Activated naive CD4-positive, alpha-beta T cell treated with anti-CD3 and anti-CD28 coated beads, Interleukin-2, amount 10 ng/mL, durations not matched to agents 7 days and 5 days (primary cell): Measurements from ENCODE around the gene LSM14A.
"Not testable (repeated sequence)": the region's sequence is repeated elsewhere in the genome, so short reads cannot be mapped to it uniquely, and the experiment has no call there.

Experiments
- CTCF ChIA-PET: fragments of 350-600 bp; sonication (Branson Sonifier 250); formaldehyde crosslinking; loops from one replicate; lab custom pipeline; 2021; ENCODE audit warnings: antibody characterized with exemption; lab: Charles Lee
- DNase-seq: peaks from one replicate; pipeline ENCODE4 v3.0.0-alpha.2; 2020
- H3K27ac Mint-ChIP-seq: one replicate; pipeline ENCODE4 v1.8.0; 2021; ENCODE audit warnings: mild to moderate bottlenecking, moderate library complexity, mixed read lengths
- H3K27me3 Mint-ChIP-seq: one replicate; pipeline ENCODE4 v1.8.0; 2021; ENCODE audit warnings: mild to moderate bottlenecking, mixed read lengths
- H3K36me3 Mint-ChIP-seq: one replicate; pipeline ENCODE4 v1.8.0; 2021; ENCODE audit warnings: mixed read lengths
- H3K4me1 Mint-ChIP-seq: one replicate; pipeline ENCODE4 v1.8.0; 2021; ENCODE audit warnings: mixed read lengths
- H3K4me3 Mint-ChIP-seq: one replicate; pipeline ENCODE4 v1.8.0; 2021; ENCODE audit warnings: mild to moderate bottlenecking, moderate library complexity, mixed read lengths
- H3K9me3 Mint-ChIP-seq: one replicate; pipeline ENCODE4 v1.8.0; 2021; ENCODE audit warnings: mixed read lengths

LSM14A gene

DNA sequence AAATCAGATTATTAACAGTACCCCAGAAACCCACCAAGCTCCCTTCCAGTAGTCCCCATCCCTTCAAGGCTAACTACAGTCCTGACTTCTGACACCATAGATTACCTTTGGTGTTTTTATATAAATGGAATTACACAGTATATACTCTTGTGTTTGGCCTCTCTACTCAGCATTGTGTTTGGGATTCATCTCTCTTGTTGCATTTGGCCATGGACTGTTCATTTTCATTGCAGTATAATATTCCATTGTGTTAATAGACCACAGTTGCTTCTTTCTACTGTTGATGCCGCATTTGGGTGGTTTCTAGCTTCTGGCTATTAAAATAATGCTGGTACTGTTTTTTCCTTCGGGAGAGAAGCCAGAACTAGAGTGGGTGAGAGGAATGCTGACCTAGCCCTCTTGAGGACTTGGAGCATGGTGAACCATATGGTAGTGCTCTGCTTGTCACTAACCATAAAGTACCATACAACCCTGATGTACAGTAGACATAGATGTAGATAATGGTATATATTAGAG is 63.2 kb downstream of the LSM14A start:
- no peaks in the 10 kb centered on the region for H3K27me3 Mint-ChIP-seq
- H3K36me3 Mint-ChIP-seq, result peaks cover 13% of the 10 kb centered on the region
- no peak for DNase-seq
- no peaks in the 10 kb centered on the region for H3K9me3 Mint-ChIP-seq
- no peak overlapping the region for H3K4me3 Mint-ChIP-seq
- H3K4me1 Mint-ChIP-seq, result peaks cover 32% of the 10 kb centered on the region
- CTCF ChIA-PET, result no interaction called here
- no peak overlapping the region for H3K27ac Mint-ChIP-seq

GRCh38 chr19:34236035-34236987 is 64.0 kb downstream of the LSM14A start:
- H3K36me3 Mint-ChIP-seq, result peaks cover 13% of the 10 kb centered on the region
- peaks cover 25% of the 10 kb centered on the region for H3K4me1 Mint-ChIP-seq
- H3K27me3 Mint-ChIP-seq, result no peaks in the 10 kb centered on the region
- CTCF ChIA-PET, result no interaction called here
- DNase-seq, result no peak
- H3K4me3 Mint-ChIP-seq, result no peak overlapping the region
- no peak overlapping the region for H3K27ac Mint-ChIP-seq
- H3K9me3 Mint-ChIP-seq, result no peaks in the 10 kb centered on the region

DNA sequence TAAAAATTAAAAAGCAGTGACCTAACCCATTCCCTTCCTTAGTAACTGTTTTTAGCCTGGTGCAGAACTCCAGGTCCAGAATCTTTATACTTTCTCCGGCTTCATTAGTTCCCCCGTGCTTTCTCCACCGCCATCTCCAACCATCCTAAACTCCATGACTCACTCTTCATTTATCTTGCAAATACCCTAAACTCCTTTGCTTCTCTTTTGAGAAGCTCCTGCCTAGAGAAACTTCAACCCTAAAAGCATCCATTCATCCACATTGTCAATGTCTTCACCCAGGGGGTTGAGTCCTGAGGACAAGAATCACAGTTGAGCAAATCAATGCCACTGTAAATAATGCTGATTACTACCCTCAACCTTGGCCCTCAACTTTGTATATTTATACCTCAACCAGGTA is 65.0 kb downstream of the LSM14A start:
- CTCF ChIA-PET, result interaction anchor here (1.7 kb wide), 1 partner anchor 9 kb away, joined by 4 read pairs; no protein-coding TSS in a partner anchor
- H3K27me3 Mint-ChIP-seq, result no peaks in the 10 kb centered on the region
- H3K27ac Mint-ChIP-seq, result no peak overlapping the region
- H3K36me3 Mint-ChIP-seq, result peaks cover 9% of the 10 kb centered on the region
- DNase-seq, result no peak
- no peaks in the 10 kb centered on the region for H3K9me3 Mint-ChIP-seq
- H3K4me1 Mint-ChIP-seq, result peaks cover 19% of the 10 kb centered on the region
- H3K4me3 Mint-ChIP-seq, result no peak overlapping the region

DNA sequence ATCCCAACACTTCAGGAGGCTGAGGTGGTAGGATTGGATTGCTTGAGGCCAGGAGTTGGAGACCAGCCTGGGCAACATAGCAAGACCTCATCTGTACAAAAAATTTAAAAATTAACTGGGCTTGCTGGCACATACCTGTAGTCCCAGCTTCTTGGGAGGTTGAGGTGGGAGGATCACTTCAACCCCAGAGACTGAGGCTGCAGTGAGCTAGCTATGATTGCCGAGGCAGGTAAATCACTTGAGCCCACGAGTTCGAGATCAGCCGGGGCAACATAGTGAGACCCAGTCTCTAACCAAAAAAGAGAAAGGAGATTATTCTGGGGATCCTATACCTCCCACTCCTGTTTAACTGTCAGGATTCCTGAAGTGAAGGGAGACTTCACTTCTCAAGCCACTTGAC is 65.6 kb downstream of the LSM14A start:
- Mint-ChIP-seq H3K9me3 (no peaks in the 10 kb centered on the region), H3K27ac (no peak overlapping the region), H3K27me3 (no peaks in the 10 kb centered on the region), H3K36me3 (peaks cover 9% of the 10 kb centered on the region), H3K4me1 (peaks cover 12% of the 10 kb centered on the region), H3K4me3 (no peak overlapping the region)
- DNase-seq, result no peak
- CTCF ChIA-PET, result interaction anchor here (1.7 kb wide), 1 partner anchor 10 kb away, joined by 4 read pairs; no protein-coding TSS in a partner anchor

DNA sequence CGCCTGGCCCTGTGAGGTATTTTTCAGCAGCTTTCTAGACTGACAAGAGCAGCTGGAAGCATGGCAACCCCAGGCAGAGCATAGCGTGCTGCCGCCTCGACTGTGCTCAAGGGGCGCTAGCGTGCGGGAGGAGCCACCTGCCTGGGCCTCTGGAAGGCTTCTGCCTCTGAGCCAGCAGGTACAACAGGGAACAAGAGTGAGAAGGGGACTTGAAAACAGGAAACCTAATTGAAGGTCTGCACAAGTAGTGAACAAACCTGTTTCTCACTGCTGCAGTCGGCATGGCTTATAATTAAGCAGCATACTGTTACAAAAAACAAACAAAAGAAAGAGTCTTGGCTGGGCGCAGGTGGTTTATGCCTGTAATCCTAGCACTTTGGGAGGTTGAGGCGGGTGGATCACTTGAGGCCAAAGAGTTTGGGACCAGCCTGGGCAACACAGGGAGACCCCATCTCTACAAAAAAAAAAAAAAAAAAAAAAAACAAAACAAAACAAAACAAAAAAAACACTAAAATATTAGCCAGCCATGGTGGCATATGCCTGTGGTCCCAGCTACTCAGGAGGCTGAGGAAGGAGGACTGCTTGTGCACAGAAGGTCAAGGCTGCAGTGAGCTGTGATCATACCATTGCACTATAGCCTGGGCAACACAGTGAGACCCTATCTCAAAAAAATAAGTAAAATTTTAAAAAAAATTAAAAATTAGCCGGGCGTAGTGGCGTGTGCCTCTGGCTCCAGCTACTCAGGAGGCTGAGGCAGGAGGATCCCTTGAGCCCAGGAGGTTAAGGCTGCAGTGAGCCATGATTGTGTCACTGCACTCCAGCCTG is 69.4 kb downstream of the LSM14A start:
- Mint-ChIP-seq H3K36me3 (no peaks in the 10 kb centered on the region), H3K27me3 (no peaks in the 10 kb centered on the region), H3K4me3 (no peak overlapping the region), H3K27ac (no peak overlapping the region), H3K9me3 (no peaks in the 10 kb centered on the region), H3K4me1 (no peaks in the 10 kb centered on the region)
- peak; percentile 42 for DNase-seq
- CTCF ChIA-PET, result interaction anchor here (0.9 kb wide), 1 partner anchor 101 kb away, joined by 4 read pairs; no protein-coding TSS in a partner anchor

- H3K27ac Mint-ChIP-seq, DNase-seq, H3K36me3 Mint-ChIP-seq, CTCF ChIA-PET, H3K4me3 Mint-ChIP-seq, H3K4me1 Mint-ChIP-seq, H3K9me3 Mint-ChIP-seq, H3K27me3 Mint-ChIP-seq: not testable (repeated sequence)
Measured at GRCh38 chr19:34243138-34243875, 71.0 kb downstream of the LSM14A start.

- Mint-ChIP-seq H3K27ac (no peak overlapping the region), H3K36me3 (no peaks in the 10 kb centered on the region), H3K9me3 (no peaks in the 10 kb centered on the region), H3K4me3 (no peak overlapping the region), H3K27me3 (peaks cover 4% of the 10 kb centered on the region), H3K4me1 (no peaks in the 10 kb centered on the region)
- no peak for DNase-seq
- CTCF ChIA-PET, result no interaction called here
Measured at GRCh38 chr19:34243876-34244578, 71.7 kb downstream of the LSM14A start.

DNA sequence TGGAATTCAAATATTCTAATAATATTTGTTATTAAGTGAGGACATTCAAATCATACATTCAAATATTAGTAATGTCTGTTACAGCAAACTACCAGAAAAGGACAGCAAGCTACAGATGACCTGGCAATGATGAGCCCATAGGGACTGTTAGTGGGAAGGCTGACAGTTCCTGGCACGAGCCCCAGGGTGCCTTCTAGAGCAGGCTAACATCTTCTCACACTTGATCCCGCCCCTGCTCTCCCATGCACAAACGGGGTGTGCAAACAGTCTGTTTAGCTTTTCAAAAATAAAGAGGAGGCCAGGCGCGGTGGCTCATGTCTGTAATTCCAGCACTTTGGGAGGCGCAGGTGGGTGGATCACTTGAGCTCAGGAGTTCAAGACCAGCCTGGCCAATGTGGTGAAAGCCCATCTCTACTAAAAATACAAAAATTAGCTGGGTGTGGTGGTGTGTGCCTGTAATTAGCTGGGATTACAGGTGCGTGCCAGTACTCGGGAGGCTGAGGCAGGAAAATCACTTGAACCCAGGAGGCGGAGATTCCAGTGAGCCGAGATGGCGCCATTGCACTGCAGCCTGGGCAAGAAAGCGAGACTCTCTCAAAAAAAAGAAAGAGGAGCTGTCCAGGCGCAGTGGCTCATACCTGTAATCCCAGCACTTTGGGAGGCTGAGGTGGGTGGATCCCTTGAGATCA is 72.5 kb downstream of the LSM14A start:
- H3K9me3 Mint-ChIP-seq, result no peaks in the 10 kb centered on the region
- DNase-seq, result no peak
- no peak overlapping the region for H3K4me3 Mint-ChIP-seq
- CTCF ChIA-PET, result interaction anchor here (1.0 kb wide), 1 partner anchor 96 kb away, joined by 3 read pairs; no protein-coding TSS in a partner anchor
- H3K4me1 Mint-ChIP-seq, result no peaks in the 10 kb centered on the region
- no peak overlapping the region for H3K27ac Mint-ChIP-seq
- no peaks in the 10 kb centered on the region for H3K36me3 Mint-ChIP-seq
- peaks cover 4% of the 10 kb centered on the region for H3K27me3 Mint-ChIP-seq

DNA sequence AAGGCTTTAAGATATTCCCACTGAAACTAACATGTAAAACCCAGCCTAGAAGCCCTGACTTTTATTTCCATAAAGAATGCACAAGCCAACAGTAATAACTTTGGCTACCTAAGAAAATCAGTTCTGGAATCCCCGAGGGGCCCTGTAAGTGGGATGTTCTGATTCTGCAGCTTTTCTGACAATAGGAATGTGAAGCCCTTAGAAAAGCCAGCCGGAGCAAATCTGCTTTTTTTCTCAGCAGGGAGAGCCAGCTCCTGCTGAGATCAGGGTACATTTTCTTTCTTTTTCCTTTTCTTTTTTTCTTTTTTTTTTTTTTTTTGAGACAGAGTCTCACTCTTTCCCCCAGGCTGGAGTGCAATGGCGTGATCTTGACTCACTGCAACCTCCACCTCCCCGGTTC is 74.0 kb downstream of the LSM14A start:
- H3K36me3 Mint-ChIP-seq, result no peaks in the 10 kb centered on the region
- no peaks in the 10 kb centered on the region for H3K4me1 Mint-ChIP-seq
- no peak for DNase-seq
- H3K27me3 Mint-ChIP-seq, result peaks cover 4% of the 10 kb centered on the region
- no peak overlapping the region for H3K27ac Mint-ChIP-seq
- CTCF ChIA-PET, result interaction anchor here (0.7 kb wide), 1 partner anchor 97 kb away, joined by 3 read pairs; no protein-coding TSS in a partner anchor
- H3K4me3 Mint-ChIP-seq, result no peak overlapping the region
- H3K9me3 Mint-ChIP-seq, result no peaks in the 10 kb centered on the region

DNA sequence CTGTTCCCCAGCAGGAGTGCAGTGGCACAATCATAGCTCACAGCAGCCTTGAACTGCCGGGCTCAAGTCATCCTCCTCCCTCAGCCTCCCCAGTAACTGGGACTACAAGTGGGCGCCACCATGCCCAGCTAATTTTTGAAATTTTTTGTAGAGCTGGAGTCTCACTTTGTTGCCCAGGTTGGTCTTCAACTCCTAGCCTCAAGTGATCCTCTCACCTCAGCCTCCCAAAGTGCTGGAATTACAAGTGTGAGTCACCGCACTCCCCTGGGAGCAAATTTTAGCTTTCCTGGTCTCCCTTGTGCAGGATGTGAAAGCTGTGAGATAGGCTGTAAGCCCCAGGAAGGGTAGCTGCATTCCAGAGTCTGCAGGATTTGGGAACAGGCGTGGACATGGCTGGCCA is 76.6 kb downstream of the LSM14A start:
- H3K4me3 Mint-ChIP-seq, result no peak overlapping the region
- H3K27me3 Mint-ChIP-seq, result peaks cover 4% of the 10 kb centered on the region
- H3K9me3 Mint-ChIP-seq, result no peaks in the 10 kb centered on the region
- H3K27ac Mint-ChIP-seq, result no peak overlapping the region
- no peak for DNase-seq
- peaks cover 10% of the 10 kb centered on the region for H3K4me1 Mint-ChIP-seq
- CTCF ChIA-PET, result no interaction called here
- H3K36me3 Mint-ChIP-seq, result no peaks in the 10 kb centered on the region

DNA sequence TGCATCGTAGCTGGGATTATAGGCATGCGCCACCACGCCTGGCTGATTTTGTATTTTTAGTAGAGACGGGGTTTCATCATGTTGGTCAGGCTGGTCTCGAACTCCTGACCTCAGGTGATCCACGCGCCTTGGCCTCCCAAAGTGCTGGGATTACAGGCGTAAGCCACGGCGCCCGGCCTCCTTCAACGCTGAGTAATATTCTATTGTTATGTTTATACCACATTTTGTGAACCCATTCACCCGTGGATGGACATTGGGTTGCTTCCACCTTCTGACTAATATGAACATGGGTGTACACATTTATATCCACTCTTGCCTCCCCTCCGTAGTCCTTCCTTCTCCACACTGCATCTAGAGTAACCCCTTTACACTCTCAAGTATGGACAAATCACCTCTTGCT is 80.9 kb downstream of the LSM14A start:
- H3K27ac Mint-ChIP-seq, DNase-seq, H3K36me3 Mint-ChIP-seq, CTCF ChIA-PET, H3K9me3 Mint-ChIP-seq, H3K27me3 Mint-ChIP-seq: not testable (repeated sequence)
- H3K4me1 Mint-ChIP-seq, result peaks cover 30% of the 10 kb centered on the region
- H3K4me3 Mint-ChIP-seq, result peak overlapping the region; percentile 85

- CTCF ChIA-PET, DNase-seq, H3K36me3 Mint-ChIP-seq, H3K9me3 Mint-ChIP-seq, H3K27me3 Mint-ChIP-seq: not testable (repeated sequence)
- peaks cover 32% of the 10 kb centered on the region for H3K4me1 Mint-ChIP-seq
- peak overlapping the region; percentile 85 for H3K4me3 Mint-ChIP-seq
- H3K27ac Mint-ChIP-seq, result peak overlapping the region; percentile 91
Measured at GRCh38 chr19:34253681-34254045, 81.4 kb downstream of the LSM14A start.
